Hepatocyte (in vitro differentiated cells): ENCODE data around the gene KIAA0513. TPM values are rescaled to one million over a fixed set of nuclear protein-coding genes. Genes with fewer than 3 reads are reported as not detected.
A peak's percentile ranks its signal among the peaks of the same experiment; 100 is the strongest.
"Not testable (repeated sequence)": the region's sequence is repeated elsewhere in the genome, so short reads cannot be mapped to it uniquely, and the experiment has no call there.

Source experiments
- DNase-seq: peaks from one replicate; pipeline ENCODE4 v3.0.0-alpha.2; 2016; ENCODE audit warnings: low spot score
- H2AFZ ChIP-seq: fragments of 200-600 bp; sonication (generic); 2 replicates; pipeline ENCODE4 v1.6.0; 2016; ENCODE audit warnings: antibody characterized with exemption, mild to moderate bottlenecking
- H3K27ac ChIP-seq: fragments of 200-600 bp; sonication (generic); 2 replicates; pipeline ENCODE4 v1.5.1; 2016; ENCODE audit warnings: mild to moderate bottlenecking
- H3K27me3 ChIP-seq: fragments of 200-600 bp; sonication (generic); 2 replicates; pipeline ENCODE4 v1.6.1; 2016
- H3K36me3 ChIP-seq: fragments of 200-600 bp; sonication (generic); replicated peaks from 2 replicates; pipeline ENCODE4 v1.5.1; 2016; ENCODE audit warnings: low read depth; ENCODE audit not compliant: insufficient read depth
- H3K4me1 ChIP-seq: fragments of 200-600 bp; sonication (generic); 2 replicates; pipeline ENCODE4 v1.5.1; 2016; ENCODE audit warnings: mild to moderate bottlenecking, moderate library complexity; ENCODE audit not compliant: insufficient read depth
- H3K4me2 ChIP-seq: fragments of 200-600 bp; sonication (generic); 2 replicates; pipeline ENCODE4 v1.6.0; 2016
- H3K4me3 ChIP-seq: fragments of 200-600 bp; sonication (generic); 2 replicates; pipeline ENCODE4 v1.5.1; 2016; ENCODE audit warnings: mild to moderate bottlenecking
- H3K79me2 ChIP-seq: fragments of 200-600 bp; sonication (generic); 2 replicates; pipeline ENCODE4 v1.6.0; 2017; ENCODE audit warnings: mild to moderate bottlenecking
- H3K9me2 ChIP-seq: fragments of 200-600 bp; sonication (generic); replicated peaks from 2 replicates; pipeline ENCODE4 v1.6.0; 2017; ENCODE audit warnings: mild to moderate bottlenecking; ENCODE audit not compliant: insufficient read depth
- H3K9me3 ChIP-seq: fragments of 200-600 bp; sonication (generic); 2 replicates; pipeline ENCODE4 v1.5.1; 2016; ENCODE audit warnings: low read depth, mild to moderate bottlenecking
- H4K20me1 ChIP-seq: fragments of 200-600 bp; sonication (generic); 2 replicates; pipeline ENCODE4 v1.6.0; 2016; ENCODE audit warnings: mild to moderate bottlenecking; ENCODE audit not compliant: insufficient read depth, poor library complexity, severe bottlenecking
- CTCF ChIP-seq: fragments of 200-600 bp; sonication (generic); IDR thresholded peaks from 2 replicates; pipeline ENCODE4 v1.5.1; 2016; ENCODE audit warnings: antibody characterized with exemption, mild to moderate bottlenecking; ENCODE audit not compliant: poor library complexity
- EZH2 ChIP-seq: fragments of 200-600 bp; sonication (generic); IDR thresholded peaks from 2 replicates; pipeline ENCODE4 v1.6.1; 2016; ENCODE audit warnings: antibody characterized with exemption, mild to moderate bottlenecking, borderline replicate concordance
- EZH2phosphoT487 ChIP-seq: fragments of 200-600 bp; sonication (generic); IDR thresholded peaks from one replicate; pipeline ENCODE4 v1.6.1; 2018; ENCODE audit warnings: antibody characterized with exemption, mild to moderate bottlenecking, low read depth, moderate library complexity; ENCODE audit not compliant: unreplicated experiment, severe bottlenecking
- WGBS: methylation state at CpG from one replicate; pipeline ENCODE4 v1.1.6; 2016; ENCODE audit warnings: low lambda C conversion rate; ENCODE audit errors: missing lambda C conversion rate; 5-methylcytosine and 5-hydroxymethylcytosine counted together
- polyA plus RNA-seq: library from polyadenylated mRNA; unstranded; fragments of >200 nt; fragmentation: Nextera tagmentation; extraction: Ambion mirVana; gene quantifications from 2 replicates; pipeline ENCODE4 v1.2.1, GENCODE V29; 2016
- total RNA-seq: library from RNA; depleted of rRNA; stranded (reverse); fragments of >200 nt; gene quantifications from 2 replicates; pipeline ENCODE4 v1.2.3, GENCODE V29; 2014

The KIAA0513 gene
- total and polyA plus RNA-seq, 2 experiments from 2014 or later = 10.1 to 14.9 TPM

- no peak overlapping the region for H2AFZ ChIP-seq
Measured at GRCh38 chr16:85114909-85115567, 87.4 kb downstream of the KIAA0513 start.

GRCh38 chr16:85117418-85117817 is 89.8 kb downstream of the KIAA0513 start:
- Histone ChIP-seq H3K9me3 (no peaks in the 10 kb centered on the region), H3K9me2 (no peaks in the 10 kb centered on the region), H3K4me1 (peaks cover 5% of the 10 kb centered on the region), H3K79me2 (no peaks in the 10 kb centered on the region), H3K4me3 (no peak overlapping the region), H3K27me3 (no peaks in the 10 kb centered on the region), H3K36me3 (no peaks in the 10 kb centered on the region), H3K4me2 (no peak overlapping the region), H4K20me1 (no peaks in the 10 kb centered on the region), H2AFZ (no peak overlapping the region), H3K27ac (no peak overlapping the region)
- TF ChIP-seq EZH2 = no peak
- no peak for TF ChIP-seq EZH2phosphoT487
- TF ChIP-seq CTCF = no peak
- no peak for DNase-seq
- 97% methylated on average over 12 of the region's 12 CpGs for WGBS

More at GRCh38 chr16:85114909-85115567, 87.4 kb downstream of the KIAA0513 start:
- H3K36me3 ChIP-seq = no peaks in the 10 kb centered on the region
- peak; percentile 90 for DNase-seq
- 18% methylated on average over 19 of the region's 20 CpGs for WGBS
- TF ChIP-seq EZH2 (no peak), CTCF (peak; percentile 96), EZH2phosphoT487 (no peak)
- H3K9me2 ChIP-seq = no peaks in the 10 kb centered on the region
- peaks cover 5% of the 10 kb centered on the region for H3K4me1 ChIP-seq
- peak overlapping the region; percentile 78 for H3K27ac ChIP-seq
- H3K79me2 ChIP-seq = no peaks in the 10 kb centered on the region
- no peaks in the 10 kb centered on the region for H4K20me1 ChIP-seq
- no peaks in the 10 kb centered on the region for H3K9me3 ChIP-seq
- H3K4me3 ChIP-seq = no peak overlapping the region
- peak overlapping the region; percentile 65 for H3K4me2 ChIP-seq
- no peaks in the 10 kb centered on the region for H3K27me3 ChIP-seq

GRCh38 chr16:85120006-85120340 is 92.4 kb downstream of the KIAA0513 start:
- no peak overlapping the region for H3K4me2 ChIP-seq
- H3K9me3 ChIP-seq = no peaks in the 10 kb centered on the region
- TF ChIP-seq EZH2 (no peak), EZH2phosphoT487 (no peak), CTCF (no peak)
- no peak overlapping the region for H2AFZ ChIP-seq
- no peak overlapping the region for H3K4me3 ChIP-seq
- H3K36me3 ChIP-seq = no peaks in the 10 kb centered on the region
- H3K9me2 ChIP-seq = no peaks in the 10 kb centered on the region
- no peaks in the 10 kb centered on the region for H3K79me2 ChIP-seq
- 71% methylated on average over 4 of the region's 4 CpGs for WGBS
- H3K27ac ChIP-seq = no peak overlapping the region
- peaks cover 11% of the 10 kb centered on the region for H3K4me1 ChIP-seq
- H4K20me1 ChIP-seq = no peaks in the 10 kb centered on the region
- DNase-seq = no peak
- no peaks in the 10 kb centered on the region for H3K27me3 ChIP-seq

GRCh38 chr16:85123441-85123840 is 95.8 kb downstream of the KIAA0513 start:
- not testable (repeated sequence) for H3K79me2 ChIP-seq, H3K4me2 ChIP-seq, H3K9me2 ChIP-seq, H3K9me3 ChIP-seq, H4K20me1 ChIP-seq, H2AFZ ChIP-seq, H3K4me3 ChIP-seq, H3K36me3 ChIP-seq, H3K27me3 ChIP-seq, DNase-seq
- Histone ChIP-seq H3K4me1 (peaks cover 29% of the 10 kb centered on the region), H3K27ac (peak overlapping the region; percentile 51)
- WGBS = 100% methylated on average over 6 of the region's 6 CpGs
